Skeletal muscle satellite cell (primary cell): ENCODE results near the gene ASH1L.

Experiments
- H3K27me3 ChIP-seq: 2 replicates; pipeline ENCODE4 v1.7.0; 2013; ENCODE audit warnings: low read length; ENCODE audit not compliant: control insufficient read depth, insufficient read depth
- H3K36me3 ChIP-seq: 2 replicates; pipeline ENCODE4 v1.7.0; 2013; ENCODE audit warnings: mild to moderate bottlenecking, control low read depth, low read length; ENCODE audit not compliant: insufficient read depth
- H3K4me1 ChIP-seq: 2 replicates; pipeline ENCODE4 v1.7.0; 2013; ENCODE audit warnings: low read length; ENCODE audit not compliant: control insufficient read depth, insufficient read depth
- H3K4me2 ChIP-seq: 2 replicates; pipeline ENCODE4 v1.7.0; 2013; ENCODE audit warnings: mild to moderate bottlenecking, low read length
- H3K4me3 ChIP-seq: 2 replicates; pipeline ENCODE4 v1.7.0; 2013; ENCODE audit warnings: low read length
- H3K9ac ChIP-seq: 2 replicates; pipeline ENCODE4 v1.7.0; 2013; ENCODE audit warnings: mild to moderate bottlenecking, low read depth, low read length, moderate library complexity
- H3K9me3 ChIP-seq: replicated peaks from 2 replicates; pipeline ENCODE4 v1.7.0; 2013; ENCODE audit warnings: mild to moderate bottlenecking, control low read depth, low read length

ASH1L gene

DNA sequence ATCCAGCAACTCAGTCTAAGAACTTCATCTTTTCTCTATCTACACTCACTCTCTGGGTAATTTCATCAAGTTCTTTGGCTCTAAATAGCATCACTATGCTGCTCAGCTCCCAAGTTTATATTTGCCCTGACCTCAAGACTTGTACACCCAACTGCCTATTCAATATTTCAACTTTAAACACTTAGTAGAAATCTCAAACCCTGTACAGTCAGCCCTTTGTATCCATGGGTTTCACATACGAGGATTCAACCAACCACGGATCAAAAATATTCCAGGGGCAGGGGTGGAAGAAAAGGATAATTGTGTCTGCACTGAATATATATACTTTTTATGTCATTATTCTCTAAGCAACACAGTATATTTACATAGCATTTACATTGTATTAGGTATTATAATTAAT lies 13.9 kb downstream of the ASH1L start:
- Histone ChIP-seq H3K9me3 (no peaks in the 10 kb centered on the region), H3K9ac (no peak overlapping the region), H3K27me3 (no peaks in the 10 kb centered on the region), H3K4me2 (no peak overlapping the region), H3K4me3 (no peak overlapping the region), H3K4me1 (no peaks in the 10 kb centered on the region), H3K36me3 (peaks cover 2% of the 10 kb centered on the region)

DNA sequence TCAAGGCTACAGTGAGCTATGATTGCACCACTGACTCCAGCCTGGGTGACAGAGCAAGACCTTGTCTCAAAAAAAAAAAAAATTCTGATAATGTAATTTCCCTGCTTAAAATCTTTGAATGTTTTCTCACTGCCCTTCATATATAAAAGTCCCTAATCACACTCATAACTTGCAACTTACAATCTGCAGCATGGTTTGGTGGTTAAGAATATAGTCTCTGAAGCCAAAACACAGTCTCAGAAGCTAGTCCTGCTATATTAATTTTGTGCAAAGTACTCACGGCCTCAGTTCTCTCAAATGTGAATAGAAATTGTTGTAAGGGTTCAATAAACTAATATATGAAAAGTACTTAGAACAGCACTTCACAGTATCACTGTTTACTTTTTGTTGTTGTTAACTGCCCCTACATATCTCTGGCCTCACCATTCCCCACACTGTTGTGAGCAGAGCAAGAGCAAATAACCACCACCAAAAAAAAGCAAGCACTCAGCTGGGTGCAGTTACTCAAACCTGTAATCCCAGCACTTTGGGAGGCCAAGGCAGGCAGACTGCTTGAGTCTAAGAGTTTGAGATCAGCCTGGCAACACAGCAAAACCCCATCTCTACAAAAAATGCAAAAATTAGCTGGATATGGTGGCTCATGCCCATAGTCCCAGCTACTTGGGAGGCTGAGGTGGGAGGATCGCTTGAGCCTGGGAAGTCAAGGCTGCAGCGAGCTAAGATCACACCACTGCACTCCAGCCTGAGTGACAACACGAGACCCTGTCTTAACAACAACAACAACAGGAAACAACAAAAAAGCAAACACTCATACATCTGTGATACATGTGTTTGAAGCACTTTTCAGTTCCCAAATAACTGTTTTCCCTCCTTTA lies 22.4 kb downstream of the ASH1L start:
- Histone ChIP-seq H3K9ac (no peak overlapping the region), H3K4me1 (peaks cover 4% of the 10 kb centered on the region)

DNA sequence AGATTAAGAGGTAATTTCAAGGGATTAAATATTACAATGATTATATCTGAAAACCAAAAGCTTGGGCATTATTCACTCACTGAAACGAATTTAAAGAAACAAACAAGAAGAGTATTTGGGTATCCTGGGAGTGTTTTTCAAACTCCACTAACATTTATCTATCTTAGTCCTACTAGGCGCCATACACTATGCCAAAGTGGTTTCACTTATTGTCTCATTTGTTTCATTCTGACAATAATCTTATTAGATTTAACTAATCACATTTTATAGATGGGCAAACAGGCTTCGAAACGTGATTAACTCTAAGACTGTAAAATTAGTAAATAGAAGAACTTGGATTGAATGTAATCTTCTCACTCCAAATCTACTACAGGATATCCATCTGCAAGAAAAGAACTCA lies 25.4 kb downstream of the ASH1L start:
- Histone ChIP-seq H3K4me3 (no peak overlapping the region), H3K9ac (no peak overlapping the region), H3K36me3 (no peaks in the 10 kb centered on the region), H3K4me1 (peaks cover 4% of the 10 kb centered on the region), H3K27me3 (no peaks in the 10 kb centered on the region), H3K4me2 (no peak overlapping the region), H3K9me3 (no peaks in the 10 kb centered on the region)

More for the DNA sequence above, 22.4 kb downstream of the ASH1L start:
- no peak overlapping the region for H3K4me3 ChIP-seq
- no peaks in the 10 kb centered on the region for H3K9me3 ChIP-seq
- H3K27me3 ChIP-seq, result no peaks in the 10 kb centered on the region
- H3K36me3 ChIP-seq, result no peaks in the 10 kb centered on the region
- H3K4me2 ChIP-seq, result no peak overlapping the region

DNA sequence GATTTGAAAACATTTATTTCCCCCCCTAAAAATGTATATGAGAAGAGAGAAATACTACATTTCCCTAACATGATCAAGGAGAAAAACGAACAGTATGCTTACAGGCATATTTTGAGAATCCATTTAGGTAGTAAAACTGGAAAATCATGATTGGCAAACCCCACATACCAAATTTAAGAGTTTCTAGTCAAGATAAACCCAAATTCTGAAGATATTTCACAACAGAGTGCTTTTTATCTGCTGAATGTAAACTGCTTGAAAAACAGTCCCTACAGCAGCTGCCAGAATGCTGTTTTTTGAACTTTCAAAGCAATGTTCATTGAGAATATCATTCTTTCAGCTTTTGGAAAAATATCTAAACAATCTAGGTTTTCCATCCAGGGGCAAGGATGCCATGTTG lies 31.0 kb downstream of the ASH1L start:
- H3K9ac ChIP-seq, result no peak overlapping the region
- H3K4me2 ChIP-seq, result no peak overlapping the region
- peaks cover 5% of the 10 kb centered on the region for H3K4me1 ChIP-seq
- no peak overlapping the region for H3K4me3 ChIP-seq
- H3K27me3 ChIP-seq, result no peaks in the 10 kb centered on the region
- H3K36me3 ChIP-seq, result no peaks in the 10 kb centered on the region
- H3K9me3 ChIP-seq, result no peaks in the 10 kb centered on the region

DNA sequence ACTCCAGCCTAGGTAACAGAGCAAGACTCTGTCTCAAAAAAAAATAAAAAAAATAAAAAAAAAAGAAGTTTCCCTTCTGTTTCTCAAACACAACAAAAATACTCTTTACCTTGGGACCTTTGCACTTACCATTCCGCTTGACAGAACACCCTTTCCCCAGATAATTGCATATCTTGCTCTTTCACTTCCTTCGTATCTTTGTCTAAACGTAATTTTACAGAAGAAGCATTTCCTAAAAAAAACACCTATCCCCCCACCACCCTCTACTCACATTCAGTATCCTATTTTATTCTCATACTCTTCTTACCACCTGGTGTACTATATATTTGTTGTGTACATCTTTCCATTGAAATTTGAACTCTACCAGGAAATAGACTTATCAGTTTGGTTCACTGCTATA lies 32.7 kb downstream of the ASH1L start:
- Histone ChIP-seq H3K9me3 (no peaks in the 10 kb centered on the region), H3K36me3 (no peaks in the 10 kb centered on the region), H3K4me1 (peaks cover 6% of the 10 kb centered on the region), H3K4me2 (no peak overlapping the region), H3K9ac (no peak overlapping the region), H3K27me3 (no peaks in the 10 kb centered on the region), H3K4me3 (no peak overlapping the region)

DNA sequence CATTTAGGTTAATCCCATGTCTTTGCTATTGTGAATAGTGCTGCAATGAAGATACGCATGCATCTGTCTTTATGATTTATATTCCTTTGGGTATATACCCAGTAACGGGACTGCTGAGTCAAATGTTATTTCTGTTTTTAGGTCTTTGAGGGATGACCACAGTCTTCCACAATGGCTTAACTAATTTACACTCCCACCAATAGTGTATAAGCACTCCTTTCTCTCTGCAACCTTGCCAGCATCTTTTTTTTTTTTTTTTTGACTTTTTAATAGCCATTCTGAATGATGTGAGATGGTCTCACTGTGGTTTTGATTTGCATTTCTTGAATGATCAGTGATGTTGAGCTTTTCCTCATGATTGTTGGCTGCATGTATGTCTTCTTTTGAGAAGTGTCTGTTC lies 33.5 kb downstream of the ASH1L start:
- Histone ChIP-seq H3K9ac (no peak overlapping the region), H3K4me3 (no peak overlapping the region), H3K9me3 (no peaks in the 10 kb centered on the region), H3K27me3 (no peaks in the 10 kb centered on the region), H3K4me2 (no peak overlapping the region), H3K4me1 (peaks cover 6% of the 10 kb centered on the region), H3K36me3 (no peaks in the 10 kb centered on the region)

DNA sequence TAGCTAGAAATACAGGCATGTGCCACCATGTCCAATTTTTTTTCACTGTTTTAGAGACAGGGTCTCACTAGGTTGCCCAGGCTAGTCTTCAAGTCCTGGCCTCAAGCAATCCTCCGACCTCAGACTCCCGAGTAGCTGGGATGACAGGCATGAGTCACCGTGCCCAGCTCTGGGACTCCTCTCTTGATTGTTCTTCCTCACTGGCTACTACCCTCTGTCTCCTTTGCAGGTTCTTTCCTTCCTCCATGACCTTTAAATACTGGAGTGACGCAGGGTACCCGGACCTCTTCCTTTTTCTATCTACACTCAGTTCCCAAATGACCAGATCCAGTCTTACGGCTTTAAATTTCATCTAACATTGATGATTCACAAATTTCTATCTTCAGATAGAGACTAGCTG lies 34.9 kb downstream of the ASH1L start:
- Histone ChIP-seq H3K4me3 (no peak overlapping the region), H3K4me1 (peaks cover 6% of the 10 kb centered on the region), H3K27me3 (no peaks in the 10 kb centered on the region), H3K9me3 (no peaks in the 10 kb centered on the region), H3K36me3 (no peaks in the 10 kb centered on the region), H3K9ac (no peak overlapping the region), H3K4me2 (no peak overlapping the region)

DNA sequence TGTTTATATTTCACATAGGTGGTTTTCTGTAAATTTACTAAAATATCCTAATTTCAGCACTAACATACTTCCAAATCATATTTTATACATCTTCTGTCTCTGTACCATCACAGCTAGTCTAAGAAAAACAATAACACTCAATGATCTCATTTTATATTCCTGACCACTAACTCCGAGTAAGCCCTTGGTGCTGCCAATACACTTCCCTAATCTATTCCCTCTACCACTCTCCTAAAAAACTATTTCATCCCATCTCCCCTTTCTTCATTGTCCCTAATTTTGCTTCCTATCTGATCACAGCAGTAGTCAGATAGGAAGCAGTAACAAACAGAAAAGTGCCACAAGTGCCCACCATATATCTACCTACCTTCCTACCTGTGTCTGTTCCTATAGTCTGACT lies 36.2 kb downstream of the ASH1L start:
- Histone ChIP-seq H3K9me3 (no peaks in the 10 kb centered on the region), H3K4me3 (no peak overlapping the region), H3K36me3 (peaks cover under 1% of the 10 kb centered on the region), H3K27me3 (no peaks in the 10 kb centered on the region), H3K9ac (no peak overlapping the region), H3K4me2 (no peak overlapping the region), H3K4me1 (peaks cover 13% of the 10 kb centered on the region)

DNA sequence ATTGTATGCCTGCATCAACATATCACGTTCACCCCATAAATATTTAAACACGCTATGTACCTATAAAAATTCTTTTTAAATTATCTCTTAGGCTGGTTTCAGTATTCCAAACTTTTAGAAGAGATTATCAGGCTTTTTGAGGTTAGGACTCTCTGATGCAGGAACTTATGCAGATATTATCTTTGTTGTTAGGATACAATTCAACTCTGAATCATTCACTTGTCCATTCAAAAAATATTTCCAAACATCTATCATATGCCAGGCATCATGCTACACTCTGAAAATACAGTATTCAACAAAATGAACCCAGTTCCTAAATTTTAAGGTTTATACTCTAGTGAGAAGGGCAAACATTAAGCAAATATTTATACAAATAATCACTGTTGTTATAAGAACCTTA lies 40.5 kb downstream of the ASH1L start:
- Histone ChIP-seq H3K36me3 (peaks cover 4% of the 10 kb centered on the region), H3K4me2 (no peak overlapping the region), H3K27me3 (no peaks in the 10 kb centered on the region), H3K4me1 (peaks cover 13% of the 10 kb centered on the region), H3K9me3 (no peaks in the 10 kb centered on the region), H3K4me3 (no peak overlapping the region), H3K9ac (no peak overlapping the region)

DNA sequence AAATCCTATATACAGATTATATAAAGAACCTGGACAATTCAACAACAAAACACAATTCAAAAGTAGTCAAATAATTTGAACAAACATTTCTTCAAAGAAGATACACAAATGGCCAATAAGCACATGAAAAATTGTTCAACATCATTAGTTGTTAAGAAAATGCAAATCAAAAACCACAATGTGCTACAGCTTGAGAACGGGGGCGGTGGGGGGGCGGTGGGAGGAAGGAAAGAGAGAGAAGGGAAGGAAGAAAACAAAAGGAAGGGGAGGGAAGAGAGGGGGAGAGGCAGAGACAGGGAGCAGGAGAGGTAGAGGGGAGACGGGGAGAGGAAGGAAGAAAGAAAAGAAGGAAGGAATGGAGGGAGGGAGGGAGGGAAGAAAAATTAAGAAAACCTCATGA lies 44.1 kb downstream of the ASH1L start:
- H3K27me3 ChIP-seq, result no peaks in the 10 kb centered on the region
- no peak overlapping the region for H3K9ac ChIP-seq
- peaks cover 4% of the 10 kb centered on the region for H3K36me3 ChIP-seq
- H3K4me3 ChIP-seq, result no peak overlapping the region
- H3K4me2 ChIP-seq, result no peak overlapping the region
- peaks cover 11% of the 10 kb centered on the region for H3K4me1 ChIP-seq
- no peaks in the 10 kb centered on the region for H3K9me3 ChIP-seq

DNA sequence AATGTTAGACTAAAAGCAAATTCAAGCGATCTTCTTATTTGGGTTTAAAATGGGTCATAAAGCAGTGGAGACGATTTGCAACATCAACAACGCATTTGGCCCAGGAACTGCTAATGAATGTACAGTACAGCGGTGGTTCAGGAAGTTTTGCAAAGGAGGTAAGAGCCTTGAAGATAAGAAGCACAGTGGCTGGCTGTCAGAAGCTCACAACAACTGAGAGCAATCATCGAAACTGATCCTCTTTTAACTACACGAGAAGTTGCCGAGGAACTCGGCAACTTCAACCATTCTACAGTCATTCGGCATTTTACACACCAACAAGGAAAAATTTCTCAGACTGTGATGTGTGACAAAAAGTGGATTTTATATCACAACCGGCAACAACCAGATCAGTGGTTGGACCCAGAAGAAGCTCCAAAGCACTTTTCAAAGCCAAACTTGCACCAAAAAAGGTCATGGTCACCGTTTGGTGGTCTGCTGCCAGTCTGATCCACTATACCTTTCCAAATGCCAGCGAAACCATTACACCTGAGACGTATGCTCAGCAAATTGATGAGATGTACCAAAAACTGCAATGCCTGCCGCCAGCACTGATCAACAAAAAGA lies 47.9 kb downstream of the ASH1L start:
- peaks cover 8% of the 10 kb centered on the region for H3K4me1 ChIP-seq
- no peaks in the 10 kb centered on the region for H3K27me3 ChIP-seq
- H3K36me3 ChIP-seq, result no peaks in the 10 kb centered on the region
- no peak overlapping the region for H3K4me3 ChIP-seq
- H3K4me2 ChIP-seq, result no peak overlapping the region
- H3K9ac ChIP-seq, result no peak overlapping the region
- H3K9me3 ChIP-seq, result no peaks in the 10 kb centered on the region
